GM12865 (cell line): ENCODE data around the gene CCDC154.
"Not testable (repeated sequence)": the region's sequence is repeated elsewhere in the genome, so short reads cannot be mapped to it uniquely, and the experiment has no call there.

ENCODE experiments used
- DNase-seq: peaks from one replicate; pipeline ENCODE4 v3.0.0; 2010; ENCODE audit warnings: low read depth
- H3K4me3 ChIP-seq: 2 replicates; pipeline ENCODE4 v1.5.1; 2011; ENCODE audit warnings: mild to moderate bottlenecking, low read depth, low read length, control low read depth
- CTCF ChIP-seq: IDR thresholded peaks from 2 replicates; pipeline ENCODE4 v1.5.1; 2011; ENCODE audit warnings: low read length, control low read depth, low read depth, inconsistent platforms; ENCODE audit not compliant: insufficient read depth; ENCODE audit errors: missing control alignments

Gene CCDC154

GRCh38 chr16:1472974-1473373 is 28.6 kb upstream of the CCDC154 start:
- no peak for TF ChIP-seq CTCF
- no peak overlapping the region for H3K4me3 ChIP-seq
- no peak for DNase-seq

- TF ChIP-seq CTCF: no peak
- no peak for DNase-seq
- no peak overlapping the region for H3K4me3 ChIP-seq
Observed at GRCh38 chr16:1471569-1472194, 27.3 kb upstream of the CCDC154 start.

- DNase-seq: no peak
- no peak overlapping the region for H3K4me3 ChIP-seq
- no peak for TF ChIP-seq CTCF
Observed at GRCh38 chr16:1470481-1471251, 26.3 kb upstream of the CCDC154 start.

- H3K4me3 ChIP-seq: no peak overlapping the region
- no peak for DNase-seq
- TF ChIP-seq CTCF: no peak
Observed at GRCh38 chr16:1469693-1470201, 25.4 kb upstream of the CCDC154 start.

- H3K4me3 ChIP-seq, DNase-seq: not testable (repeated sequence)
Observed at GRCh38 chr16:1469141-1469540, 24.8 kb upstream of the CCDC154 start.

GRCh38 chr16:1468426-1468810 is 24.1 kb upstream of the CCDC154 start:
- H3K4me3 ChIP-seq: no peak overlapping the region
- DNase-seq: no peak
- no peak for TF ChIP-seq CTCF

- TF ChIP-seq CTCF: no peak
- no peak for DNase-seq
- no peak overlapping the region for H3K4me3 ChIP-seq
Observed at GRCh38 chr16:1466968-1467521, 22.7 kb upstream of the CCDC154 start.
